Fibroblast of villous mesenchyme (primary cell): Measurements from ENCODE around the gene ADRM1. TPM values are rescaled to one million over a fixed set of nuclear protein-coding genes. Genes with fewer than 3 reads are reported as not detected.

Experiments
- DNase-seq: peaks from one replicate; pipeline ENCODE4 v3.0.0-alpha.2; 2010; ENCODE audit warnings: low read depth
- H3K4me3 ChIP-seq: 2 replicates; pipeline ENCODE4 v1.5.1; 2011; ENCODE audit warnings: low read depth, mild to moderate bottlenecking, low read length
- total RNA-seq: library from RNA; depleted of rRNA; stranded (reverse); fragments of >200 nt; gene quantifications from 2 replicates; pipeline ENCODE4 v1.2.3, GENCODE V29; 2012
- TF ChIP-seq, protein P1 (sequence below): IDR thresholded peaks from 2 replicates; pipeline ENCODE4 v1.5.1; 2012; ENCODE audit warnings: low read depth, mild to moderate bottlenecking, low read length; ENCODE audit not compliant: insufficient read depth

The ADRM1 gene
- total RNA-seq, 1 donor = 111 TPM

DNA sequence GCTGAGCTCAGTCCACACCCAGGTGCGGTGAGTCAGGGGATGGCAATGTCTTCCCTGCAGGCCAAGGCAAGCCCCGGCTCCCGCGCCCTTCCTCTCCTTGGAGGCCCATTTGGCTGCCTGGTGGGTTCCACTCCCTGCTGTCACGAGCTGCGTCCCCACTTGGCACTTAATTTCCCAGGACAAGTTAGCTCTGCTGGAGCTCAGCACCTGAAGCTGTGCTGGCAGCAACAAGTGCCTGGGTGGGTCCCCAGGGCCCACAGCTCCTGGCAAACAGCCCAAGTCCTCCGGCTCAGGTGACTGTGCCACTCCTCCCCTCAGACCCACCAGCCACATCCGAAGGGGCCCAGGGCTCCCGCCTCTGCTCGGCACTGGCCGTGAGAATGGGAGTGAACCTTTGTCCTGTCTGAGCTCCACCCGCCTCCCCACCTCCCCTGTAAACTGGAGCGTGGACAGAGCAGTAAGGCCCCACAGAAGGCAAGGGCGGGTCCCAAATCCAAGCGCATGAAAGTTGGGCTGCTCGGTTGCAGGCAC, 47.4 kb downstream of the ADRM1 start:
- TF ChIP-seq, protein P1, sequence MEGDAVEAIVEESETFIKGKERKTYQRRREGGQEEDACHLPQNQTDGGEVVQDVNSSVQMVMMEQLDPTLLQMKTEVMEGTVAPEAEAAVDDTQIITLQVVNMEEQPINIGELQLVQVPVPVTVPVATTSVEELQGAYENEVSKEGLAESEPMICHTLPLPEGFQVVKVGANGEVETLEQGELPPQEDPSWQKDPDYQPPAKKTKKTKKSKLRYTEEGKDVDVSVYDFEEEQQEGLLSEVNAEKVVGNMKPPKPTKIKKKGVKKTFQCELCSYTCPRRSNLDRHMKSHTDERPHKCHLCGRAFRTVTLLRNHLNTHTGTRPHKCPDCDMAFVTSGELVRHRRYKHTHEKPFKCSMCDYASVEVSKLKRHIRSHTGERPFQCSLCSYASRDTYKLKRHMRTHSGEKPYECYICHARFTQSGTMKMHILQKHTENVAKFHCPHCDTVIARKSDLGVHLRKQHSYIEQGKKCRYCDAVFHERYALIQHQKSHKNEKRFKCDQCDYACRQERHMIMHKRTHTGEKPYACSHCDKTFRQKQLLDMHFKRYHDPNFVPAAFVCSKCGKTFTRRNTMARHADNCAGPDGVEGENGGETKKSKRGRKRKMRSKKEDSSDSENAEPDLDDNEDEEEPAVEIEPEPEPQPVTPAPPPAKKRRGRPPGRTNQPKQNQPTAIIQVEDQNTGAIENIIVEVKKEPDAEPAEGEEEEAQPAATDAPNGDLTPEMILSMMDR = no peak
- no peak for DNase-seq
- no peak overlapping the region for H3K4me3 ChIP-seq

DNA sequence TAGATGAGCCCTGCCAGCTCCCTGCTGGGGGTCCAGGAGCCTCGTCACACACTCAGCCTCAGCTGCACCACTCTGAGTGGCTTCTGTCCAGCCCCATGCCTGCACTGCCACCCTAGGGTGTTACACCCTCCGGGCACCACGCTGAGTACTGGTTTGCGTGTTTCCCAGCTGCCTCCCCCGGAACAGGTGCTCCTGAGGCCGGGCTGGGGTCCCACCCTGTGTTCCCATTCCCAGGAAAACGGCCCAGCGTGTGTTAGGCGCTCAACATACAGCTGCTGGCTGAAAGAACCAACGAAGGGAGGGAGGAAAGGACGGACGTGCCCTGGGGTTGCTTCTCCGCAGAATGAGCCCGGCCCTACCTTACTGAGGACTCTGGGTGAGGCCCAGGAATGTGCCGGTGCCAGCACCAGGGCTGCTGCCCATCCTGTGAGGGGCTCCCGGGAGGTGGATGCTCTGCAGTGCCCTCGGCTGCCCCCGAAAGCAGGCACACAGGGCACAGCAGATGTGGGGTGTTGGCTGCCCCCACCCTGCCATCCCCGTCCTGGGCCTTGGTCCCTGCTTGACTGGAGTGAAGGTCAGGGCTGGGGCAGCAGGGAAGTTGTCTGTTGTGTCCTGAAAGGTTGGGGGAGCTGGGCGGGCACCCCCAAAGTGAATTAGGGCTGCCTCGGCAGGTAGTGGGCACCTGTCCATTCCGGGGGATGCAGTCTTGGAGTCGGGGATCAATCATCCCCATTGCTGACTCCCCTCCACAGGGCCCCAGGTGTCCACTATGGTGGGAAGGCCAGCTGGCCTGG, 48.0 kb downstream of the ADRM1 start:
- no peak overlapping the region for H3K4me3 ChIP-seq
- DNase-seq = no peak
- TF ChIP-seq, protein P1 = no peak

DNA sequence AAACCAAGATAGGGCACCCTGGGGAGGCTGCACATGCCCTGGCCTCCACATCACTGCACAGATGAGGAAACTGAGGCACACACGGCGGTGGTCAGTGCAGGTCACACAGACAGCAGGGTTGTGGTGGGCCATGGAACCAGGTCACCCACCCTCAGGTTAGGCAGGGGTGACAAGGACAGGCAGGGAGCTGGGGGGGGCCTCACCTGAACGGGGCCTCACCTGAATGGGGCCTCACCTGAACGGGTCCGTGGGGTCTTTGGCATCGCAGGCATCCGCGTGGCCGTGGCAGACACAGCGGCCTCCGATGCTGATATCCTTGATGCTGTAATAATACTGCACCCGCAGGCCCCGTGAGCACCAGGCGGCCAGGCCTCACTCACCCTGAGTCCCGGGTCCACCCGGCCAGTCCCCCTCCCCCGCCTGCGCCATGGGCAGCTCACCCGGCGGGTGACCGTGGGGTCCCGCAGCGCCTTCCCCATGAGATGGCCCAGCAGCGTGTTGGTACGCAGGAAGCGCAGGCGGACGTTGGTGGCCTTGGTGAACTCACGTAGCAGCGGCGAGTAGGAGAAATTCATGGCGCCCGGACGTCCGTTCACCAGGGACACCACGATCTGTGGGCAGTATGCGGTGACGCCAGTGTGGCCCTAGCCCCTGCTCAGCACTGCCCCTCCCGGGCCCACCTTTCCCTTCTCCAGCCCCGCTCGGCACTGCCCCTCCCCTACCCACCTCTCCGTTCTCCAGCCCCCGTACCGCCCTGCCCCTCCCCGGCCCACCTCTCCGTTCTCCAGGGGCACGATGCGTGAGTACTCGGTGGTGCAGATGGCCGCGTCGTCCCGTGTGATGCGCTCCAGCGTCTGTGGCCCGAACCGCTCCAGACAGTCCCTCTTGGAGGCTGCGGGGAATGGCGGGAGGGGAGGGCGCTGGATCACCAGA, 48.9 kb downstream of the ADRM1 start:
- no peak for DNase-seq
- no peak overlapping the region for H3K4me3 ChIP-seq
- TF ChIP-seq, protein P1 = no peak

DNA sequence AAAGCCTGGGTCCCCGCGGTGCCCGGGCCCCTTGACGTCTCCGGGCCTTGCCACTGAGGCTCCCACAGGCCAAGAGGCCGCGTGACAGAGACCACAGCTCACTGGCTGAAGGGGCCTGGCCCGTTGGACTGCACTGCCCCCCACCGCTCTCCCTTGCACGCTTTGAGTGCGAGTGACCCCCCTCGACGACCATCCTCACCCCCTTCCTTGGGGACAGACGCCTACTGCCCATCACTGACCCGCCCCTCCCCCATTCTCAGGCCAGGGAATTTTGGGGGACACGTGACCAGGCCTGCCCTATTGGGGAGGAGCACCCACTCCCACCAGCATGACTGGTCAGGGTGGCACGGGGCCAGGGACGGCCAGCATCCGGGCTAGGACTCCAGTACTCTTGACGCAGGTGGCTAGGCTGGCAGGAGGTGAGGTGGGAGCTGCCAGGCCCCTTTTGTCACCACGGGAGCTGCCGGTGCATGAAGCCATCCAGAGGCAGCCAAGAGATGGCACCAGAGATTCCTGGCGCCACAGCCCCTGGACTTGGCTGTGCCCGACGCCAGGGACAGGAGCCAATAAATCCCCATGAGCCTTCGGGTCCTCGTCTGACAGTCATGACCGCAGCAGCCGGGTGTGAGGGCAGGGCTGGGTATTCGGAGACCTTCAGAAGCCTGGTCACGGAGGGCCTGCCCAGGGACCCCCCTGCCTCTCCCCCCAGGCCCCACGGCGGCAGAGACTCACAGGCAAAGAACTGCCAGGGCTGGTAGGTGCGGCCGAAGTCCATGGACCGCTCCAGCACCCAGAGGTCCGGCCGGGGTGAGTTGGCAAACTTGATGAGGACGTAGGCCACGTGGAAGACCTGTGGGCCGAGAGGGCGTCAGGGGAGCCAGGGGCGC, 49.8 kb downstream of the ADRM1 start:
- TF ChIP-seq, protein P1 = no peak
- no peak overlapping the region for H3K4me3 ChIP-seq
- no peak for DNase-seq

DNA sequence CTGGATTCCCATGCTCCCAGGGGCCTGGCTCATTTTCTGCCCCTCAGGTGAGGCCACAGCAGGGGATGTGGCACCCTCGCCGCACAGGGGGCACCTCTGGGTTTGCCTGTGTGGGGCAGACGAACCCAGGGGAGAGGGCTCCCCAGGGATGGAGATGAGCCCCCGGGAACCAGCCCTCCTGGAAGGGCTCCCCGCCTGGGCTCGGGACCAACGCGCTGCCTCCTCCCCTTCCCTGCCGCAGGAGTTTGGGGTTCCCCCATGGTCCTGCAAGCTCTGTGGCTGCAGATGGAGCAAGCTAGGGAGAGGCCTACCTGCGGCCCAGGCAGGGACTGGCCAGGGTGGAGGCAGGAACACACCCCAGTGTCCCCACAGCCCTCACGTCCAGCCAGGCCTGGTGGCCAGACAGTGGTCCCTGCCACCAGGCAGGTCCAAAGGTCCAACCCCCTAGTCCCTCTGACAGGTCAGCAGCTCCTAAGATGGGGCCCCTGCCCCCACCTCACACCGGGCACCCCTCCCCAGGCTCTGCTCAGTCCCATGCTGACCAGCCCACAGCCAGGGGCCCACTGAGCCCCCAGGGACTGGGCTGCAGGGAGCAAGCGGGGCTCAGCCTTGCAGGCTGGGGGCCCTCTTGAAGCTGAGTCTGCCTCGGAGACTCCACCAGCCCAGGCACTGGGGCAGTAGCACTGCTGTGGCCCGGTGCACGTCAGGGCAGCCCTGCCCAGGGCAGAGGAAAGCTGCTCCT, 50.7 kb downstream of the ADRM1 start:
- H3K4me3 ChIP-seq = no peak overlapping the region
- no peak for DNase-seq
- TF ChIP-seq, protein P1 = no peak
